WTC11 (cell line): ENCODE results near the gene CD59.

Experiments
- CREB1 ChIP-seq: sonication (generic); formaldehyde crosslinking; IDR thresholded peaks from 2 replicates; pipeline ENCODE4 v1.8.0; 2023; ENCODE audit warnings: mild to moderate bottlenecking, missing genetic modification reagents
- NFE2L1 ChIP-seq: sonication (generic); formaldehyde crosslinking; IDR thresholded peaks from 2 replicates; pipeline ENCODE4 v1.8.1; 2023; ENCODE audit warnings: missing genetic modification reagents

- TF ChIP-seq CREB1 (CRISPR knock-in tag) (no peak), NFE2L1 (CRISPR knock-in tag) (no peak)
These were observed 41.1 kb downstream of the CD59 start for GRCh38 chr11:33695051-33695566.
